ENCODE results near the gene ARHGEF1.

Gene ARHGEF1

GRCh38 chr19:41872775-41873647, 10.0 kb upstream of the ARHGEF1 start:
- Histone ChIP-seq H3K4me1 (ENCODE audit: control insufficient read depth, insufficient read depth, low read length) (no peaks in the 10 kb centered on the region; the same call in 1 of the 2 replicates), H3K4me3 (ENCODE audit: low read depth, low read length) (no peak overlapping the region), H3K27ac (ENCODE audit: extremely low read depth, low read depth, low read length) (no peak overlapping the region), H3K9me3 (ENCODE audit: control insufficient read depth, insufficient read depth, low read depth, low read length) (no peaks in the 10 kb centered on the region), H3K36me3 (ENCODE audit: control insufficient read depth in 2 of 2, insufficient read depth in 1 of 2, low read length in 2 of 2) (peaks cover 35 to 43% of the 10 kb centered on the region in 2 experiments)
- ChIA-PET POLR2A (interaction anchor here (0.5 to 7.2 kb wide), 19 partner anchors 9 to 1651 kb away, joined by 3 to 118 read pairs (median 5); partner anchors contain the start of genes ARHGEF1, RABAC1 and RPS19), CTCF (interaction anchor here (0.6 to 5.9 kb wide), 28 partner anchors 8 to 1431 kb away, joined by 3 to 73 read pairs (median 5); partner anchors contain the start of genes RABAC1 and RPS19)
- TF ChIP-seq ZEB2 (tag by site-specific recombination; IDR thresholded peaks at IDR 0.05) (0 out of 2 replicates have a peak, but pooled peaks have one; percentile 71), ZXDB (tag by site-specific recombination; IDR thresholded peaks at IDR 0.05) (peak; percentile 17; the same call in 1 of the 2 replicates), AEBP2 (tag by site-specific recombination; IDR thresholded peaks at IDR 0.05; ENCODE audit: borderline replicate concordance) (no peak), ZNF2 (tag by site-specific recombination; IDR thresholded peaks at IDR 0.05) (peak; percentile 79), KLF10 (tag by site-specific recombination; IDR thresholded peaks at IDR 0.05) (peak; percentile 25; the same call in 1 of the 2 replicates), ZBTB17 (tag by site-specific recombination; IDR thresholded peaks at IDR 0.05) (peak; percentile 88), ZNF654 (tag by site-specific recombination; IDR thresholded peaks at IDR 0.05; ENCODE audit: low read depth) (peak; percentile 74), MZF1 (tag by site-specific recombination; IDR thresholded peaks at IDR 0.05; ENCODE audit: borderline replicate concordance) (peak; percentile 65; the same call in 1 of the 2 replicates), ZNF600 (tag by site-specific recombination; IDR thresholded peaks at IDR 0.05) (peak; percentile 96), ZNF660 (tag by site-specific recombination; IDR thresholded peaks at IDR 0.05) (peak; percentile 80), ZFP69B (tag by site-specific recombination; IDR thresholded peaks at IDR 0.05) (0 out of 2 replicates have a peak, but pooled peaks have one; percentile 12), ZNF580 (tag by site-specific recombination; IDR thresholded peaks at IDR 0.05) (peak; percentile 74; the same call in 1 of the 2 replicates), ZNF398 (tag by site-specific recombination; IDR thresholded peaks at IDR 0.05) (no peak), FEZF1 (tag by site-specific recombination; IDR thresholded peaks at IDR 0.05) (0 out of 2 replicates have a peak, but pooled peaks have one; percentile 8), ZNF302 (tag by site-specific recombination; IDR thresholded peaks at IDR 0.05; ENCODE audit: low read depth) (no peak), CTCF (tag by site-specific recombination; IDR thresholded peaks at IDR 0.05) (peak; percentile 90), ZNF629 (tag by site-specific recombination; IDR thresholded peaks at IDR 0.05) (0 out of 2 replicates have a peak, but pooled peaks have one; percentile 34), ZFP37 (tag by site-specific recombination; IDR thresholded peaks at IDR 0.05) (0 out of 2 replicates have a peak, but pooled peaks have one; percentile 13), ZSCAN30 (tag by site-specific recombination; IDR thresholded peaks at IDR 0.05) (peak; percentile 66), BCL11A (tag by site-specific recombination; IDR thresholded peaks at IDR 0.05; ENCODE audit: low read depth) (peak; percentile 74), REPIN1 (tag by site-specific recombination; IDR thresholded peaks at IDR 0.05; ENCODE audit: low read depth) (0 out of 2 replicates have a peak, but pooled peaks have one; percentile 2), SP3 (tag by site-specific recombination; IDR thresholded peaks at IDR 0.05) (peak; percentile 12; the same call in 1 of the 2 replicates), WT1 (tag by site-specific recombination; IDR thresholded peaks at IDR 0.05) (peak; percentile 54; the same call in 1 of the 2 replicates), ZNF350 (tag by site-specific recombination; IDR thresholded peaks at IDR 0.05) (no peak), HOXD13 (CRISPR knock-in tag; IDR thresholded peaks at IDR 0.05; ENCODE audit: borderline replicate concordance) (no peak), ZNF18 (tag by site-specific recombination; IDR thresholded peaks at IDR 0.05) (no peak), IKZF3 (tag by site-specific recombination; IDR thresholded peaks at IDR 0.05) (peak; percentile 97), ZBTB8A (tag by site-specific recombination; IDR thresholded peaks at IDR 0.05) (peak; percentile 85)
